ENCODE results near the gene TOP3B.

TOP3B gene

GRCh38 chr22:22010358-22010757 lies 27.8 kb upstream of the TOP3B start:
- DNase-seq: no peak

GRCh38 chr22:22009661-22010060 lies 27.1 kb upstream of the TOP3B start:
- DNase-seq: no peak

GRCh38 chr22:22006596-22006990 lies 24.0 kb upstream of the TOP3B start:
- no peak for DNase-seq

GRCh38 chr22:22005945-22006595 lies 23.5 kb upstream of the TOP3B start:
- DNase-seq: no peak

- DNase-seq: no peak
Observed at GRCh38 chr22:22003233-22003632, 20.6 kb upstream of the TOP3B start.

GRCh38 chr22:22002526-22003055 lies 20.0 kb upstream of the TOP3B start:
- DNase-seq: no peak

GRCh38 chr22:22001664-22002525 lies 19.3 kb upstream of the TOP3B start:
- DNase-seq: no peak

- no peak for DNase-seq
Observed at GRCh38 chr22:21998595-21999247, 16.1 kb upstream of the TOP3B start.

- no peak for DNase-seq
Observed at GRCh38 chr22:21996175-21996720, 13.7 kb upstream of the TOP3B start.

GRCh38 chr22:21995660-21996059 lies 13.1 kb upstream of the TOP3B start:
- DNase-seq: no peak

- DNase-seq: no peak
Observed at GRCh38 chr22:21994881-21995444, 12.4 kb upstream of the TOP3B start.

GRCh38 chr22:21992593-21993237 lies 10.1 kb upstream of the TOP3B start:
- no peak for DNase-seq

GRCh38 chr22:21991774-21992173 lies 9.2 kb upstream of the TOP3B start:
- no peak for DNase-seq

GRCh38 chr22:21991304-21991596 lies 8.7 kb upstream of the TOP3B start:
- DNase-seq: no peak

GRCh38 chr22:21990445-21991303 lies 8.1 kb upstream of the TOP3B start:
- no peak for DNase-seq

- DNase-seq: no peak
Observed at GRCh38 chr22:21989049-21989448, 6.5 kb upstream of the TOP3B start.

- no peak for DNase-seq
Observed at GRCh38 chr22:21985214-21985613, 2.6 kb upstream of the TOP3B start.

- DNase-seq: peak; percentile 32
Observed at GRCh38 chr22:21984793-21985192, 2.2 kb upstream of the TOP3B start.

- DNase-seq: peak; percentile 24
Observed at GRCh38 chr22:21981874-21982273, 713 bp downstream of the TOP3B start.

- DNase-seq: no peak
Observed at GRCh38 chr22:21980547-21980946, 2.0 kb downstream of the TOP3B start.

- DNase-seq: no peak
Observed at GRCh38 chr22:21978564-21979386, 3.8 kb downstream of the TOP3B start.
